Hematopoietic multipotent progenitor cell (in vitro differentiated cells): ENCODE measurements around the gene NFE2. TPM values are rescaled to one million over a fixed set of nuclear protein-coding genes. Genes with fewer than 3 reads are reported as not detected.
"Not testable (repeated sequence)": the region's sequence is repeated elsewhere in the genome, so short reads cannot be mapped to it uniquely, and the experiment has no call there.

Experiments used
- DNase-seq, 3 donors: peaks; one replicate each; pipeline ENCODE4 v3.0.0-alpha.2; 2011 to 2015; ENCODE audit warnings: low read depth in 2 of 3, low spot score in 2 of 3
- total RNA-seq: library from RNA; depleted of rRNA; stranded (reverse); fragments of >200 nt; gene quantifications from one replicate; pipeline ENCODE4 v1.2.3, GENCODE V29; 2012

Gene NFE2
- total RNA-seq, 1 donor, result 318 TPM

- DNase-seq, result not testable (repeated sequence)
These were observed 16.6 kb downstream of the NFE2 start for GRCh38 chr12:54284070-54284780.

- no peak for DNase-seq
These were observed 17.7 kb downstream of the NFE2 start for GRCh38 chr12:54282949-54283593.

- DNase-seq, result not testable (repeated sequence)
These were observed 19.1 kb downstream of the NFE2 start for GRCh38 chr12:54281694-54282093.

DNA sequence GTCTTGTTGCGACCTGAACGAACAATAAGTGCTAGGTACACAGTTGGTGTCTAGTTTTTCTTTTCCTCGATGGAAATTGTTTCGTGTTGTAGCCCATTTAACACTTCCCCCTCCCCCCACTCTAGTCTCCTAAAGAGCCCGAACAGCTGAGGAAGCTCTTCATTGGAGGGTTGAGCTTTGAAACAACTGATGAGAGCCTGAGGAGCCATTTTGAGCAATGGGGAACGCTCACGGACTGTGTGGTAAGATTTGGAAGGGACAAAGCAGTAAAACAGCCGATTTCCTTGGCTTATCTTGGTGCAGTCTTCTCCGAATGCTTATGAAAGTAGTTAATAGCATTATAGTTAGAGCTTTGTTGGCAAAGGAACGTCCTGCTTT is 19.6 kb downstream of the NFE2 start:
- not testable (repeated sequence) for DNase-seq

DNA sequence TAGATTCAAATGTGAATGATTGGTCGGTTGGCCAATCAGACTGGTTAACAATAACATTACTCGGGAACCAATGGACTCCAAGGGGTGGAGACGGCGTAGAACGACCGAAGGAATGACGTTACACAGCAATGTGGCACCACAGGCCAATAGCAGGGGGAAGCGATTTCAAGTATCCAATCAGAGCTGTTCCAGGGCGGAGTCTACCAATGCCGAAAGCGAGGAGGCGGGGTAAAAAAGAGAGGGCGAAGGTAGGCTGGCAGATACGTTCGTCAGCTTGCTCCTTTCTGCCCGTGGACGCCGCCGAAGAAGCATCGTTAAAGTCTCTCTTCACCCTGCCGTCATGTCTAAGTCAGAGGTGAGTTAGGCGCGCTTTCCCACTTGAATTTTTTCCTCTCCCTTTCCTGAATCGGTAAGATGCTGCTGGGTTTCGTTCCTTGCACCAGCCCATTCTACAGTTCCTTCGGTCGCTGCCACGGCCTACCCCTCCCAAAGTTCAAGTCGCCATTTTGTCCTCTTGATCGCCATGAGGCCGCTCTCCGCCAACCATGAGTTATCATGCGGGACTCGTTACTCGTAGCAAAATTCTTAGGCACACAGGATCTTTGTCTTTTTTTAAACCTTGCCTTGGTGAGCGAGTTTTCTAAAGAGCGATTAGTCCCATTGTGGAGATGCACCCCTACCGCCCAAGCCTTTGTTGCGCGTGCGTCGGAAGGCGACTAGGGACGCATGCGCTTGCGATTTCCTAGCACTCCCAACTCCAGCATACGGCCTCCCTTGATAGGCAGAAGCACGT is 20.2 kb downstream of the NFE2 start, which contains the start of gene HNRNPA1:
TSS of gene HNRNPA1 (plus strand) at position 259 of the 793 bp plus-strand sequence. CDS start at position 341, 82 bp downstream.
- peak; percentile 74 to 100 (median 99) for DNase-seq

DNA sequence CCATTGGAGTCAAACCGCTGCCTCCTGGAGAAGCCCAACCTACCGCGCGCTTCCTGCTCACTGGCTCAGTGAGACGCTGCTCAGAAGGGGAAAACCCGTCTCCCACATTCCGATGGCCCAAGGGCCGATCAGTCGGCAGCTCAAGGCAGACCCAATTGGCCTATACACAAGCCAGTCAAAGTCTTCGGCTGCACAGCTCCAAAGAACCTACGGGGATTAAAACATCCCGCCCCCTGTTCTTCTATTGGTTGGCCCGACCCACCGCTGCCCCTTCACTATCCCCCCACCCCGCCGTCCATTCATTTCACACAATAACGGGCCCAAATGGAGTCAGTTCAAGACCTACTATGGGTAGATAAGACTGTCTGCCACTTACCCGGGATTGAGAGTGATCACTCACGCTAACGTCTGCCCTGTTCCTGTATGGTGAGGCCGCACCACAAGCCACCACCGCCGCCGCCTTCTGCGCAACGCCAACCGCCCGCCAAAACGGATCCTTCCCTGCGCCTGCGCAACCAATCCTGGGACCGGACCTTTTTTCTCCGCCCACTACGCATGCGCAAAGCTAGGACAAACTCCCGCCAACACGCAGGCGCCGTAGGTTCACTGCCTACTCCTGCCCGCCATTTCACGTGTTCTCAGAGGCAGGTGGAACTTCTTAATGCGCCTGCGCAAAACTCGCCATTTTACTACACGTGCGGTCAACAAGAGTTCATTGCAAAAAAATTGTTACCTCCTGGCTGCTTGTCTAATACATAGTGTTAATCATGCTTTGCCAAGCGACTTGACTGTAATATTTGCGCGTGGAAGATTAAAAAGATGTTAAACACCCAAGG is 21.0 kb downstream of the NFE2 start, which contains the start of gene CBX5:
TSS of gene CBX5 (minus strand) at position 491 of the 836 bp plus-strand sequence. CDS start 22,472 bp downstream, outside the sequence.
- peak; percentile 98 to 100 (median 99) for DNase-seq

- no peak for DNase-seq
These were observed 21.6 kb downstream of the NFE2 start for GRCh38 chr12:54279227-54279631.

- DNase-seq, result no peak
These were observed 23.0 kb downstream of the NFE2 start for GRCh38 chr12:54277823-54278276.

- no peak for DNase-seq
These were observed 24.4 kb downstream of the NFE2 start for GRCh38 chr12:54276368-54276767.

DNA sequence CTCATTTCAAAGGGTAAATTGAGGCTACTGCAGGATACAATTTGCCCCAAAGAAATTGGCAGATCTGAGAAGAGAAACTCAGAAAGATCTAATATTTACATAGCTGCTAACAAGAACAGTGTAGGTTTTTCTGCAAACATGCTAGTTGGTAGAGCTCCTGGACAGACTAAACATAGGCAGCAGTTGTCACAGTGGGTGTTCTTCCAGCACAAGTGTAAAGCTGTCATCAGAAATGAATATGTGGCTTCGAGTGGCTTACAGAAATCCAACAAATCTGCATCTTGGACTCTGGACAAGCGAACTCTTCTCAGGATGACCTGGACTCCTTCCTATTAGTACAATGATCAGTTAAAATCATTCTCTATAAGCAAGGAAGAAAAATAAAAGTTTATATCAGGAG is 26.8 kb downstream of the NFE2 start:
- no peak for DNase-seq

DNA sequence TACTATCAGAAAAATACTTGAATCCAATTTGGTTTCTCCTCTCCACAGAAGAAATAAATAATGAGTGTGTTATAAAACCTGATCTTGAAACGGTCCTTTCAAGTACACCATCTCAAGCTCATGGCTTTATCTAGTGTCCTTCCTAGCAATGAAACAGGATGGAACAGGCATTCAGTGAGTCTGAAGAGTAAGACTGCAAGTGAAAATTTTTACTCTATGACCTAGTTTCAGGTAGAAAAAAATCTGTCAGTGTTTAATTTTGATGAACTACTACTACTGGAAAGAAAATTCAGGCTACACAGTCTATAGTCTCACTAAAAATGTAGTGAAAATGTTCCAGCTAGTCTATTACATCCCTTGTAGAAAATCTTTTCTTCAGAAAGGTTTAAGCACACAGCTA is 28.6 kb downstream of the NFE2 start:
- DNase-seq, result no peak

DNA sequence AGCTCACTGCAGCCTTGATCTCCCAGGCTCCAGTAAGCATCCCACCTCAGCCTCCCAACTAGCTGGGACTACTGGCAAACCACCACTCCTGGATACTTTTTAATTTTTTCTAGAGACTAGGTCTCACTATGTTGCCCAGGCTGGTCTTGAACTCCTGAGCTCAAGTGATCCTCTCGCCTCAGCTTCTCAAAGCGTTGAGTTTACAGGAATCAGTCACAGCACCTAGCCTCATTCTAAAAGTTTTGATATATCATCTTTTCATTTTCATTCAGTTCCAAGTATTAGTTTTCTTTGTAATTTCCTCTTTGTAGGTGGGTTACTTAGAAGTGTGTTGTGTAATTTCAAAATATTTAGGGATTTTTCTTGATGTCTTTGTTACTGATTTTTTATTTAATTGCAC is 30.5 kb downstream of the NFE2 start:
- no peak for DNase-seq

GRCh38 chr12:54266852-54267251 is 34.0 kb downstream of the NFE2 start:
- no peak for DNase-seq

GRCh38 chr12:54265364-54265812 is 35.4 kb downstream of the NFE2 start:
- DNase-seq, result no peak

DNA sequence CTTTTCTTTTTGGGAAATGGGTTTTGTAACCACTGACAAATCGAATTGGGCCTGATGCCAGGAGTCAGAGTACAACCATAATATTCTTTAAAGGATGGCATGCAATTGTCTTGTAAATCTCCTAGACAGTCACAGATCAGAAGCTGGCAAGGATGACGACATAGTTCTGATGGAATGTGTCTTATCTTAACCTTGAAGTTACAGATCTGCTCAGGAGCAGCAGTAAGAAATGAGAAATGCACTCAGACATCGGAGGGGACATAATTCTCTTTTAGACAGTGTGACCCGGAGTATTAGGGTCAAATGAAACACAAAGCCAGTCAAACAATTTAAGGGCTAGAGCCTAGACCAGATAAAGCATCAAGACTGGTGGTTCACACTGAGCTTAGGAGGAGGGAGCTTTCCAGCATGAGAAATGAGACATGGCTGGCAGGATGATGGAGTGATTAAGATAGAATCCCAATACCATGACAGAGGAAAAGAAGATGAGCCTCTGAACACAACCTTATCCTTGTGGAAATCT is 38.4 kb downstream of the NFE2 start:
- DNase-seq, result peak in 2 of 3 donors; percentile 27 to 28

DNA sequence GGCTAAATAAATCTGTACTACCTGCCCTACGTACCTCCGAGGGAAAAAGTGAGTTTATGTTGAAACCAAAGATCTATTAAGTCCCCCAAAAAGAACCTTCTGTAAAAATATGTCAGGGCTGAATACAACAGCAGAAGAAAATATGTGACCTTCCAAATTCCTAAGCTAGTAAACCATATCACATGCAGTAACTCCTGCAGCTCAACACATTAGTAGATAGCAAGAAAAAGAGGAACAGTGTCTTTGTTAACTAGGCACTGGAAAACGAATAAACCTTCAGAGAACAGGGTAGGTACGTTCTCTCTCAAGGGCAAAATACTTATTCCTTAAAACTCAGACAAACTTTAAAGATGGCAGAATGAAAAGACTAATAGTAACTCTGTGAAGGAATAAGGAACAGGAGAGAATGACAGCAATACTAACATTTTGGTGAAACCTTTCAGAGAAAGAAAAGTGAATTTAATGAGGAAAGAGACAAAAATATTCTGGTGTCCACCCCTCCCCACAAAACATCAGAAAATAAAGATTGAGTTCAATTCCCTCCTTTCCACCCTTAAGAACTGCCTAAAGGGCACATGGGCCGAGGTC is 38.9 kb downstream of the NFE2 start:
- DNase-seq, result peak in 1 of 3 donors; percentile 37

DNA sequence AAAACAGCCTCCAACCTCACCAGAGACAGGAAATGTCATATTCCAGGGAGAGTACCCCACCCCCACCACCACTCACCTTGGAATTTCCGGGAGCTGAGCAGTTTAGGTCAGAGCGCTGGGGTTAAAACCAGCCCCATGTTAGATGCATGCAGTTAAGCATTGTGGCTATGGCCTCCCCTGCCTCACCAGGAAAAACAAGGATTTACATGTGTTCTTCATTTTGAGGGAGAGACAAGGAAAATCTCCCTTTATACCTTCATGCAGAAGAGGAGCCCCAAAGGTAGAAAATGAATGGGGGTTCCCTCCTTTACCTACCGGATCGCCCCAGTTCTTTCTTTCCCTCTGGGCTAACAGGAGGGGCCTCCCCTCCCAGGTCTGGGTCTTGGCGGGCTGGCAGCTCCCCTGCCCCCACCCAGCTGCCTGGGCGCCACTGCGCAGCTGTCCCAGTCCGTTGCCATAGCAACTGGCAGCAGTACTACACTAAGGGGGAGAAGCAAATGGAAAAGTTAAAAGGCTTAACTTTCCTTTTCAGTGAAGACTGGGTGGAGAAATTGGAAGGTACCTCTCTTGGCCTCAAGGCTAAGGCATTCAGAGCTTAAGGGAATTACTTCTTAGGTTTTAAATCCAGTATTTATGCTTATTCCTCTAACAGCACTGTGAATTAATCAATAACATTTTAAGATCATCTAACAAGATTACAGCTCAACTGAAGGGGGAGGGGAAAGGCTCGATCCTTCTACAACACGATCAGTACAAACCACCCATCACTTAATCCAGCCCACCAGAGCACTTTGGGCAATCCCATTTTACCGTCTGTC is 41.4 kb downstream of the NFE2 start:
- DNase-seq, result peak in 2 of 3 donors; percentile 76 to 81

GRCh38 chr12:54258201-54258681 is 42.6 kb downstream of the NFE2 start:
- no peak for DNase-seq

GRCh38 chr12:54257332-54257731 is 43.5 kb downstream of the NFE2 start:
- DNase-seq, result no peak
